ENCODE results near the gene ZMIZ1.

Gene ZMIZ1

DNA sequence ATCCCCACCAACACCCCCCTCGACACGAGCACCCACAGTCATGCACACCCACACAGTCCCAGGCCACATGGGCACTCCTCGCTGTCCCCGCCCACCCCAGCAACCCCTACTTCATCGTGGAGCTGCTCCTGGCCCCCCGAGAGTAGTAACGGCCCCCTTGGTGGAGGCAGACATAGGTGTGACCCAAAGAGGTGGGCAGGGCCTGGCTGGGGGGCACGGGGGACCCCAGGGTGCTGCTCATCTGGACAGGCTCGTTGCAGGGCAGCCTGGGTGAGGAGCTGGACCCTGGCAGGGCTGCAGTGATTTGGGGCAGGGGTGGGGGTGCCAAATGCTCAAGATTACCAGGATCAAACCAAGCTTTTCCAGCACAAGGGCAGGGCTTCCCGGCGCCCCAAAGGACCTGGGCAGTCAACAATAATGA lies 42.4 kb upstream of the ZMIZ1 start:
- no peak overlapping the region for H3K4me3 ChIP-seq (replicated peaks in 1 of 2; ENCODE audit: low read depth in 2 of 2, low read length in 2 of 2)
- TF ChIP-seq, protein P1, sequence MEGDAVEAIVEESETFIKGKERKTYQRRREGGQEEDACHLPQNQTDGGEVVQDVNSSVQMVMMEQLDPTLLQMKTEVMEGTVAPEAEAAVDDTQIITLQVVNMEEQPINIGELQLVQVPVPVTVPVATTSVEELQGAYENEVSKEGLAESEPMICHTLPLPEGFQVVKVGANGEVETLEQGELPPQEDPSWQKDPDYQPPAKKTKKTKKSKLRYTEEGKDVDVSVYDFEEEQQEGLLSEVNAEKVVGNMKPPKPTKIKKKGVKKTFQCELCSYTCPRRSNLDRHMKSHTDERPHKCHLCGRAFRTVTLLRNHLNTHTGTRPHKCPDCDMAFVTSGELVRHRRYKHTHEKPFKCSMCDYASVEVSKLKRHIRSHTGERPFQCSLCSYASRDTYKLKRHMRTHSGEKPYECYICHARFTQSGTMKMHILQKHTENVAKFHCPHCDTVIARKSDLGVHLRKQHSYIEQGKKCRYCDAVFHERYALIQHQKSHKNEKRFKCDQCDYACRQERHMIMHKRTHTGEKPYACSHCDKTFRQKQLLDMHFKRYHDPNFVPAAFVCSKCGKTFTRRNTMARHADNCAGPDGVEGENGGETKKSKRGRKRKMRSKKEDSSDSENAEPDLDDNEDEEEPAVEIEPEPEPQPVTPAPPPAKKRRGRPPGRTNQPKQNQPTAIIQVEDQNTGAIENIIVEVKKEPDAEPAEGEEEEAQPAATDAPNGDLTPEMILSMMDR (IDR thresholded peaks at IDR 0.05; ENCODE audit: low read depth, low read length), result no peak
- no peak for DNase-seq (ENCODE audit: low read depth in 2 of 2)

DNA sequence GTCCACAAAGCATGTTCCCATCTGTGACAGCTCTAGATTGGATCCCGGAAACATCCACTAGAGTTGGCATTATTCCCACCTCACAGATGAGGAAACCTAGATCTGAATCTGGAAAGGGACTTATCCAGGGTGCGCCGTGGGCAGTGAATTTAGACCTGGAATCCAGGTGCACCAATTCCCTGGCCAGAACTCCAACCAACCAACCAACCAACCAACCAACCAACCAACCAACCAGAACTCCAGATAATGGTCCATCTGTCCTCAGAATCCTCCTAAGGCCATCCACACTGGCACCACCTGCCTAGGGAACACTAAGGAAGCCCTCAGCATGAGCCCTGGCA lies 42.0 kb upstream of the ZMIZ1 start:
- DNase-seq (ENCODE audit: low read depth in 2 of 2), result no peak

DNA sequence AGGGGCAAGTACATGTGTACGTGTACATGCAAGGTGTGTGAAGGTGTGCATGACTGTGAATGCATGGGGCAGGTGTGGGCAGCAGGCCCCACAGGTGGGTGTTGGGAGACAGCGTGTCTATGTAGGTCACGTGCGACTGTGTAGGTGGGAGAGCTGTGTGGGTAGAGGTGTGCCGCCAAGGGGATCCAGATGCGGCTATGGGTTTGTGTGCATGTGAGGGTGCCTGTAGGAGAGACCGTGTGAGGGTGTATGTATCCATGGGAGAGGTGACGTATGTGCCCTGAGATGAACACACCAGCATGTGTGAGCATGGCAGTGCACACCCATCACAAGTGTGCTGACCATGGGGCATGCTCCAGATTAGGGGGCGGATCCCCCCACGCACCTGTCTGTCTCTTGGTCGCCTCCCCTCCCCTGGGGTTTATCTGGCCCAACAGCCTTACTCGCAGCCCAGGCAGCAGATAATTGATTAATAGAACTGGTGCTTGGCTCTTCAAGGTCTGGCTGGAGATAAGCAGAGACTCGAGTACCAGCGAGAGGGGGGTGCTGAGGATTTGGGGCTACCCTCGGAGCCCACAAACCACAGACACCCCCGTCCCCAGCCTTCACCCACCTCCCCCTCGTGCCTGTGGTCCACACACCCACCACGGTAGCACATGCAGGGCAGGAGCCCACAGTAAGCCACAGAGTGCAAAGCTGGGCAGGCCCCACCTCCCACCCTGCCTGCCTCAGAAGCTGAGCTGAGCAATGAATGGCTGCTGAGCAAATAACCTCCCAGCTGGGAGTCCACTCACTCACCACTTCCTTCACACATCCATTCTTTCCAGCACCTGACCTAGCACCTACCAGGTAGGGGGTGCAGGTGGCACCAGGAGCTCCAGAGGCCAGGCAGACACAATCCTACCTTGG lies 41.4 kb upstream of the ZMIZ1 start:
- no peak overlapping the region for H3K4me3 ChIP-seq (replicated peaks in 1 of 2; ENCODE audit: low read depth in 2 of 2, low read length in 2 of 2)
- no peak for DNase-seq (ENCODE audit: low read depth in 2 of 2)
- TF ChIP-seq, protein P1 (IDR thresholded peaks at IDR 0.05; ENCODE audit: low read depth, low read length), result no peak

More for the DNA sequence above, 42.0 kb upstream of the ZMIZ1 start:
- H3K4me3 ChIP-seq (replicated peaks in 1 of 2; ENCODE audit: low read depth in 2 of 2, low read length in 2 of 2), result no peak overlapping the region
- TF ChIP-seq, protein P1 (IDR thresholded peaks at IDR 0.05; ENCODE audit: low read depth, low read length), result no peak

DNA sequence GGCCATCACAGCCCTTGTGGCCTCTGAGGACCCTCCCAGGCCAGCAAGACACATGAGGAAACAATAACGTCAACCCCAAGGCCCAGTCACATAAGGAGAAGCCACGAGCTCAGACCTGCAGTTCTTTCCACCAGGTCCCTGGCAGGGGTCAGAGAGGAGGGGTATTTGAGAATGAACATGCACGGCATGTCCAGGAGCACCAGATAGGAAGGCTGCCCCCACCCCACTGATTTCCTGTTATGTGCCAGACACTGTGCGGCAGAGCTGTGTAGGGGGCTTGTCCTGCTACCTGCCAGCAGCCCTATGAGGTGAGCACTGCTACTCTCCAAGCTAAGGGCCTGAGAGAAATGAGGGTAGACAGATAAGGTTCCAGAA lies 40.7 kb upstream of the ZMIZ1 start:
- no peak overlapping the region for H3K4me3 ChIP-seq (replicated peaks in 1 of 2; ENCODE audit: low read depth in 2 of 2, low read length in 2 of 2)
- DNase-seq (ENCODE audit: low read depth in 2 of 2), result no peak
- TF ChIP-seq, protein P1 (IDR thresholded peaks at IDR 0.05; ENCODE audit: low read depth, low read length), result no peak

DNA sequence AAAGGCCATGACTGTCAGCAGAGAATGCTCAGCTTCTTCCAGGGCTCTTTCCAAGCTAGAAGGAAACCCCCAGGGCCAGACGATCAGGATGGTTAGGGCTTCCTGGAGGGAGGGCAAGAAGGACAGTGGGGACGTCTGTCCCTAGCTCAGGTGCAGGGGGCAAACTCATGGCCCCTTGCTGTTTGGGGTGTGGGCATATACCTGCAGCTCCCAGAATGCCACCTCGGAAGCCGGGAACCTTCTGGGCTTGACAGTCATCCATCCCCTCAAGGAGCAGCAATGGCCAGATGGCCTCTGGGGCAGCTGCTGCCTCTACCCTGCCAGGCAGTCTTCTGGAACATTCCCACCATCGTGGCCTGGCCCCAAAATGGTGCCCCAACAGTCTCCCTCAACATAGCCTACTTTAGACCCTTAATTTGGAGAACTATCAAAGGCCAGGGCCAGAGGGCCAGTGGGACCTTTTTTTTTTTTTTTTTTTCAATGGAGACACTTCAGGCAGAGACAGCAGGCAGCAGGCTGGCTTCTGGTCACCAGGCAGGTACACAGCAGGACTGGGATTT lies 40.2 kb upstream of the ZMIZ1 start:
- no peak for DNase-seq (ENCODE audit: low read depth in 2 of 2)
- no peak overlapping the region for H3K4me3 ChIP-seq (replicated peaks in 1 of 2; ENCODE audit: low read depth in 2 of 2, low read length in 2 of 2)
- TF ChIP-seq, protein P1 (IDR thresholded peaks at IDR 0.05; ENCODE audit: low read depth, low read length), result no peak

DNA sequence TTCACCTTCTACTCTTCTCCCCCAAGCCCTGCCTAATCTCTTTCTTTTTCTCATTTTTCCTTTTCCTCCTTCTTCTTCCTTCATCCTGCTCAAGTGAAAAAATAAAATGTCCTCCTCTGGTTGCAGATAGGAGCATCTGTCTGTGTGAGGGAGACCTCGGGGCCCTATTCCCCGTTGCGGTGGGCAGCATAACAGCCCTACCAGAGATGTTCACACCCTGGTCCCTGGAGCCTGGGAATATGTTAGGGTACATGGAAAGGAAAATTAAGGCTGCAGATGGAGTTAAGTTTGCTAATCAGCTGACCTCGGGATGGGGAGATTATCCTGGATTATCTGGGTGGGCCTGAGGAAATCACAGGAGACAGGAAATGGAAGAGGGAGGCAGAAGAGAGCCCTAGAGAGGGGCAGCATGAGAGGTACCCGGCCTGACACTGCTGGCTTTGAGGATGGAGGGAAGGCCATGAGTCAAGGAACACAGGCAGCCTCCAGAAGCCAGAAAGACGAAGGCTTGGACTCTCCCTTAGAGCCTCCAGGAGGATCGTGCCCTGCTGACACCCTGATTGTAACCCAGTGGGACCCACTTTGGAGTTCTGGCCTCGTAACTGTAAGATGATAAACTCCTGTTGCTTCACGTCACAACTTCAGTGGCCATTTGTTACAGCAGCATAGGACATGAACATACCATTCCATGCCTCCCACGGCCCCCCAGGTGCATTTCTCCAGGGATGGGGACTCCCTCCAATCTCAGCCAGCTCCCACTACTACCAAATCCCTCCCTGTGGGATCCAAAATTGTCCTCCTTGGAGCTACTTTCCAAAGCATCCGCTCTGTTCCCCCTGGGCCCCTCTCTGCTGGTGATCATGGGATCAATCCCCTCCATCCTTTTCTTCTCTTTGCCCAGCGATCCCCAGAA lies 39.0 kb upstream of the ZMIZ1 start:
- no peak for DNase-seq (ENCODE audit: low read depth in 2 of 2)
- TF ChIP-seq, protein P1 (IDR thresholded peaks at IDR 0.05; ENCODE audit: low read depth, low read length), result no peak
- no peak overlapping the region for H3K4me3 ChIP-seq (replicated peaks in 1 of 2; ENCODE audit: low read depth in 2 of 2, low read length in 2 of 2)

Data from cardiac fibroblast (primary cell).